K562 (cell line): ENCODE results near the gene ACYP2. TPM values are rescaled to one million over a fixed set of nuclear protein-coding genes. Genes with fewer than 3 reads are reported as not detected.

Source experiments
- ATAC-seq: fragments of 200-7000 bp; cut with Tn5 transposase; 3 replicates; pipeline ENCODE4 v1.9.1; 2020; ENCODE audit warnings: moderate library complexity
- BruUV-seq: library from RNA; stranded (reverse); fragments of 400-500 nt; replicated peaks from 2 replicates; lab custom pipeline; 2021; lab: Mats Ljungman, UMichigan
- CTCF ChIA-PET: fragments of 300-600 bp; formaldehyde crosslinking; extraction: SDS; loops from one replicate; lab custom pipeline; 2021; ENCODE audit warnings: low intra/inter-chr PET ratio; lab: Yijun Ruan, JAX
- POLR2A ChIA-PET: fragments of 300-600, 350-650 bp; sonication (Branson Sonifier 250); formaldehyde crosslinking; extraction: SDS; loops from one replicate; lab custom pipeline; 2021; ENCODE audit warnings: antibody characterized with exemption, inconsistent platforms; lab: Yijun Ruan, JAX
- DNase-seq, 4 experiments: peaks; one replicate each; pipeline versions ENCODE4 v3.0.0 to v3.0.0-alpha.2; 2011 to 2018; ENCODE audit warnings: low spot score in 3 of 4, mixed read lengths in 3 of 4; ENCODE audit errors: extremely low read depth in 1 of 4
- FAIRE-seq: peaks from 2 replicates; lab custom pipeline; 2011; peaks lifted over from hg19 to GRCh38; lab: Jason Lieb, UNC
- H2AFZ ChIP-seq: 2 replicates; pipeline ENCODE4 v1.6.0; 2011; ENCODE audit warnings: low read depth, low read length, control low read depth, inconsistent platforms
- H3K27ac ChIP-seq: fragments of 200-600 bp; 3 replicates; pipeline ENCODE4 v1.8.0; 2011; ENCODE audit warnings: low read depth, mild to moderate bottlenecking, control low read depth, inconsistent platforms, low read length, moderate library complexity, mixed read lengths; ENCODE audit errors: extremely low read depth
- H3K27me3 ChIP-seq, 2 experiments: fragments of 300-600 bp in 1 of 2; 2 replicates in 1 of 2; 3 replicates in 1 of 2; pipeline versions ENCODE4 v1.6.0 to v1.8.0; 2011; ENCODE audit warnings: inconsistent platforms in 2 of 2, low read length in 2 of 2, mild to moderate bottlenecking in 1 of 2, mixed read lengths in 1 of 2, moderate library complexity in 1 of 2; ENCODE audit not compliant: control insufficient read depth in 2 of 2, insufficient read depth in 2 of 2
- H3K36me3 ChIP-seq: fragments of 300-600 bp; 3 replicates; pipeline ENCODE4 v1.8.0; 2011; ENCODE audit warnings: mild to moderate bottlenecking, low read length, inconsistent platforms; ENCODE audit not compliant: control insufficient read depth, insufficient read depth
- H3K4me1 ChIP-seq, 2 experiments: fragments of 200-600 bp in 1 of 2; replicated peaks in 1 of 2; 2 replicates in 1 of 2; 3 replicates in 1 of 2; pipeline versions ENCODE4 v1.5.1 to v1.8.0; 2011; ENCODE audit warnings: inconsistent platforms in 2 of 2, low read length in 2 of 2, mild to moderate bottlenecking in 1 of 2, mixed read lengths in 1 of 2, moderate library complexity in 1 of 2; ENCODE audit not compliant: control insufficient read depth in 2 of 2, insufficient read depth in 2 of 2
- H3K4me2 ChIP-seq: 2 replicates; pipeline ENCODE4 v1.6.1; 2011; ENCODE audit warnings: low read length, control low read depth, inconsistent platforms, mixed read lengths; ENCODE audit not compliant: insufficient read depth
- H3K4me3 ChIP-seq: fragments of 200-600 bp; sonication (generic), shearing (Covaris generic); 2 replicates; pipeline ENCODE4 v1.5.1; 2016; ENCODE audit warnings: control low read depth, inconsistent platforms
- H3K79me2 ChIP-seq: fragments of 200-600 bp; 3 replicates; pipeline ENCODE4 v1.8.0; 2011; ENCODE audit warnings: low read length, inconsistent platforms; ENCODE audit not compliant: control insufficient read depth, insufficient read depth
- H3K9ac ChIP-seq, 2 experiments: 2 replicates each; pipeline versions ENCODE4 v1.6.0 to v1.6.1; 2011; ENCODE audit warnings: low read depth in 2 of 2, low read length in 2 of 2, control low read depth in 1 of 2, inconsistent platforms in 1 of 2, mild to moderate bottlenecking in 1 of 2, mixed read lengths in 1 of 2; ENCODE audit not compliant: insufficient read depth in 1 of 2
- H3K9me1 ChIP-seq: one replicate; pipeline ENCODE4 v1.6.0; 2011; ENCODE audit warnings: inconsistent platforms, mild to moderate bottlenecking, low read length, moderate library complexity; ENCODE audit not compliant: control insufficient read depth, insufficient read depth
- H3K9me3 ChIP-seq: replicated peaks from 2 replicates; pipeline ENCODE4 v1.5.1; 2011; ENCODE audit warnings: low read depth, low read length, inconsistent platforms; ENCODE audit not compliant: control insufficient read depth, insufficient read depth
- H4K20me1 ChIP-seq: replicated peaks from 2 replicates; pipeline ENCODE4 v1.6.1; 2011; ENCODE audit warnings: low read length, inconsistent platforms, mixed read lengths; ENCODE audit not compliant: control insufficient read depth, insufficient read depth
- NONO ChIP-seq, 2 experiments: fragments of 200-400 bp in 1 of 2; fragments of 450-650 bp in 1 of 2; formaldehyde crosslinking in 1 of 2; IDR thresholded peaks; 2 replicates each; pipeline ENCODE4 v1.6.1; 2017; ENCODE audit warnings: low read depth in 2 of 2, mild to moderate bottlenecking in 2 of 2, moderate library complexity in 2 of 2, low read length in 1 of 2
- RAD21 ChIP-seq, 2 experiments: fragments of 250-450 bp in 1 of 2; fragments of 450-650 bp in 1 of 2; sonication (Bioruptor Pico) in 1 of 2; formaldehyde crosslinking in 1 of 2; IDR thresholded peaks in 1 of 2; conservative IDR thresholded peaks in 1 of 2; 2 replicates each; pipeline versions ENCODE4 v1.4.0 to v1.8.0; 2020 to 2022; ENCODE audit warnings: mild to moderate bottlenecking in 2 of 2, moderate library complexity in 1 of 2
- SMC3 ChIP-seq: conservative IDR thresholded peaks from 2 replicates; pipeline ENCODE4 v1.6.1; 2011; ENCODE audit warnings: low read depth, low read length, improper control_type of control experiment; ENCODE audit not compliant: insufficient read depth
- TAF1 ChIP-seq: IDR thresholded peaks from 2 replicates; pipeline ENCODE4 v1.6.1; 2011; ENCODE audit warnings: mild to moderate bottlenecking, low read length, moderate library complexity; ENCODE audit not compliant: insufficient read depth, control insufficient read depth, severe bottlenecking; ENCODE audit errors: extremely low read depth
- ZFP30 ChIP-seq: fragments of 250-450 bp; sonication (Bioruptor Pico); IDR thresholded peaks from 2 replicates; pipeline ENCODE4 v1.8.0; 2022; ENCODE audit warnings: moderate library complexity, mild to moderate bottlenecking, inconsistent platforms, borderline replicate concordance
- ZNF23 ChIP-seq: fragments of 250-450 bp; sonication (Bioruptor Pico); IDR thresholded peaks from 2 replicates; pipeline ENCODE4 v1.4.0; 2020; ENCODE audit warnings: mild to moderate bottlenecking
- in situ Hi-C: fragments of 300-500 bp; cut with MboI; formaldehyde crosslinking; loops from 4 replicates; pipeline ENCODE4 v1.15.0; 2018; ENCODE audit warnings: inconsistent platforms, mixed read lengths
- intact Hi-C: fragments of 100-400 bp; cut with micrococcal nuclease; formaldehyde crosslinking; loops from 2 replicates; pipeline ENCODE4 v1.14.2; 2022
- polyA plus RNA-seq, 8 experiments: library from polyadenylated mRNA; depleted of rRNA in 4 of 8; stranded (reverse) in 5 of 8; unstranded in 3 of 8; fragments of >200 nt; fragmentation: Nextera tagmentation in 2 of 8; fragmentation: Illumina TruSeq in 1 of 8; extraction: Ambion mirVana in 2 of 8; extraction: Trizol in 1 of 8; gene quantifications; 2 replicates each; pipeline versions ENCODE4 v1.2.1 to v1.2.3, GENCODE V29; 2011 to 2014; ENCODE audit warnings: inconsistent platforms in 1 of 8, missing spikeins in 1 of 8
- total RNA-seq, 7 experiments: library from RNA; depleted of rRNA in 6 of 7; stranded (reverse); fragments of >200 nt in 6 of 7; fragmentation: Illumina TruSeq in 2 of 7; extraction: Trizol in 2 of 7; gene quantifications; 2 replicates each; pipeline versions ENCODE4 v1.2.1 to v1.2.3, GENCODE V29; 2011 to 2021; ENCODE audit warnings: low replicate concordance in 1 of 7
- TF ChIP-seq, protein P1 (sequence below): conservative IDR thresholded peaks from 2 replicates; pipeline ENCODE4 v1.6.1; 2011; ENCODE audit warnings: low read depth, mild to moderate bottlenecking, low read length; ENCODE audit not compliant: control insufficient read depth
- TF ChIP-seq, protein P2 (sequence below), 3 experiments: IDR thresholded peaks in 2 of 3; conservative IDR thresholded peaks in 1 of 3; 2 replicates each; pipeline ENCODE4 v1.5.1; 2011 to 2012; ENCODE audit warnings: low read length in 3 of 3, mild to moderate bottlenecking in 3 of 3, control low read depth in 2 of 3, improper control_type of control experiment in 1 of 3, inconsistent platforms in 1 of 3, low read depth in 1 of 3, mixed read lengths in 1 of 3, moderate library complexity in 1 of 3; ENCODE audit not compliant: insufficient read depth in 2 of 3

Gene ACYP2
- total and polyA plus RNA-seq, 9 of the 15 experiments (the other 6 are each of a cell fraction or from before 2014, with no cell fraction given) = 1.0 to 4.1 (median 2.0) TPM

DNA sequence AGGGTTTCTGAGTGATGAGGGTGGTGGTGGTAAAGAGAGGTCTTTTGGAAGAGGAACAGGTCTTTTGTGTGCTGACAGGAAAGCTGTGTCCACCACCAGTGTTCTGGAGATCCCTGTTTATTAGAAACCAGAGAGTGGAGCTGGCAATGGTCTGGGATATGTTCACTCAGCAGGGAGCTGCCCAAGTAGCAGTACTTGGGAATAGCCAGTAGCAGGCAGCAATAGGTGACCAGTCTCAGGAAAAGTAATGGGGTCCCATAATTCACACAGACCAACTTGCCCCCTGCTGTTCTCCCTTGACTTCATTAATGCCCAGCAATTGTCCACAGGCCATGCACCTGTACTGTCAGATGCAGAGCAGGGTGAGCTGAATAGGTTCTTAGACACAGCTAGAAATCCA, 138.8 kb downstream of the ACYP2 start:
- Histone ChIP-seq H3K9ac (peak overlapping the region; percentile 61 to 82; a peak in 3 of 4 replicates), H3K9me1 (no peaks in the 10 kb centered on the region), H4K20me1 (peaks cover 19% of the 10 kb centered on the region), H3K4me3 (peak overlapping the region; percentile 58), H3K79me2 (peaks cover 64% of the 10 kb centered on the region), H3K4me2 (peak overlapping the region; percentile 86), H3K9me3 (no peaks in the 10 kb centered on the region; the same call in 1 of the 2 replicates), H3K27me3 (no peaks in the 10 kb centered on the region; a peak in 1 of 5 replicates)
- ATAC-seq (peak; percentile 66), DNase-seq (peak; percentile 9 to 27 (median 18)), FAIRE-seq (peak; percentile 42)
- in situ Hi-C loops = no loop called here
- POLR2A ChIA-PET = interaction anchor here (0.8 to 2.3 kb wide), 3 partner anchors 10 to 27 kb away, joined by 3 to 18 read pairs (median 4); no protein-coding TSS in a partner anchor
- TF ChIP-seq SMC3 = 0 out of 2 replicates have a peak, but pooled peaks have one; percentile 4
- TF ChIP-seq RAD21 (CRISPR knock-in tag; conservative IDR thresholded peaks at IDR 0.05 in 1 of 2, IDR thresholded peaks at IDR 0.05 in 1 of 2) = peak in 1 of 2 experiments; percentile 28; a peak in 2 of 4 replicates
- TF ChIP-seq, protein P1, sequence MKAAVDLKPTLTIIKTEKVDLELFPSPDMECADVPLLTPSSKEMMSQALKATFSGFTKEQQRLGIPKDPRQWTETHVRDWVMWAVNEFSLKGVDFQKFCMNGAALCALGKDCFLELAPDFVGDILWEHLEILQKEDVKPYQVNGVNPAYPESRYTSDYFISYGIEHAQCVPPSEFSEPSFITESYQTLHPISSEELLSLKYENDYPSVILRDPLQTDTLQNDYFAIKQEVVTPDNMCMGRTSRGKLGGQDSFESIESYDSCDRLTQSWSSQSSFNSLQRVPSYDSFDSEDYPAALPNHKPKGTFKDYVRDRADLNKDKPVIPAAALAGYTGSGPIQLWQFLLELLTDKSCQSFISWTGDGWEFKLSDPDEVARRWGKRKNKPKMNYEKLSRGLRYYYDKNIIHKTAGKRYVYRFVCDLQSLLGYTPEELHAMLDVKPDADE = no peak
- no peak for TF ChIP-seq NONO (IDR thresholded peaks at IDR 0.05; ENCODE audit: low read depth in 2 of 2, low read length in 1 of 2)
- TF ChIP-seq, protein P2, sequence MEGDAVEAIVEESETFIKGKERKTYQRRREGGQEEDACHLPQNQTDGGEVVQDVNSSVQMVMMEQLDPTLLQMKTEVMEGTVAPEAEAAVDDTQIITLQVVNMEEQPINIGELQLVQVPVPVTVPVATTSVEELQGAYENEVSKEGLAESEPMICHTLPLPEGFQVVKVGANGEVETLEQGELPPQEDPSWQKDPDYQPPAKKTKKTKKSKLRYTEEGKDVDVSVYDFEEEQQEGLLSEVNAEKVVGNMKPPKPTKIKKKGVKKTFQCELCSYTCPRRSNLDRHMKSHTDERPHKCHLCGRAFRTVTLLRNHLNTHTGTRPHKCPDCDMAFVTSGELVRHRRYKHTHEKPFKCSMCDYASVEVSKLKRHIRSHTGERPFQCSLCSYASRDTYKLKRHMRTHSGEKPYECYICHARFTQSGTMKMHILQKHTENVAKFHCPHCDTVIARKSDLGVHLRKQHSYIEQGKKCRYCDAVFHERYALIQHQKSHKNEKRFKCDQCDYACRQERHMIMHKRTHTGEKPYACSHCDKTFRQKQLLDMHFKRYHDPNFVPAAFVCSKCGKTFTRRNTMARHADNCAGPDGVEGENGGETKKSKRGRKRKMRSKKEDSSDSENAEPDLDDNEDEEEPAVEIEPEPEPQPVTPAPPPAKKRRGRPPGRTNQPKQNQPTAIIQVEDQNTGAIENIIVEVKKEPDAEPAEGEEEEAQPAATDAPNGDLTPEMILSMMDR (IDR thresholded peaks at IDR 0.05 in 2 of 3, conservative IDR thresholded peaks at IDR 0.05 in 1 of 3; ENCODE audit: insufficient read depth in 2 of 3, low read depth in 1 of 3, low read length in 3 of 3) = peak; percentile 44 to 55 (median 48)
- no peak for TF ChIP-seq TAF1
- no peak for TF ChIP-seq ZFP30
- TF ChIP-seq ZNF23 = no peak
- TF ChIP-seq, all 486 proteins: peak for 3
- no TSS peak for BruUV-seq
- Histone ChIP-seq H3K4me1 (peaks cover 0 to 8% of the 10 kb centered on the region in 2 experiments; a peak in 1 of 5 replicates), H3K36me3 (peaks cover 14% of the 10 kb centered on the region; the same call in 2 of the 3 replicates), H3K27ac (no peak overlapping the region; the same call in 2 of the 3 replicates), H2AFZ (no peak overlapping the region)
- intact Hi-C loops = no loop called here
- CTCF ChIA-PET = no interaction called here
